Large intestine (tissue), 3 donors: ENCODE data around the gene CSNK1D. TPM values are rescaled to one million over a fixed set of nuclear protein-coding genes. Genes with fewer than 3 reads are reported as not detected.

Experiments used
- DNase-seq, 2 donors: peaks; one replicate each; pipeline versions ENCODE4 v3.0.0 to v3.0.0-alpha.2; 2013
- H3K27ac ChIP-seq: one replicate; pipeline ENCODE4 v1.5.1; 2013; ENCODE audit warnings: low read length
- H3K27me3 ChIP-seq: 2 replicates; pipeline ENCODE4 v1.6.1; 2013; ENCODE audit warnings: low read length; ENCODE audit not compliant: control insufficient read depth, insufficient read depth
- H3K36me3 ChIP-seq: 2 replicates; pipeline ENCODE4 v1.6.1; 2013; ENCODE audit warnings: low read length; ENCODE audit not compliant: control insufficient read depth, insufficient read depth
- H3K4me1 ChIP-seq: one replicate; pipeline ENCODE4 v1.6.1; 2013; ENCODE audit warnings: low read length; ENCODE audit not compliant: control insufficient read depth, insufficient read depth
- H3K4me3 ChIP-seq: one replicate; pipeline ENCODE4 v1.5.1; 2013; ENCODE audit warnings: low read length
- H3K9me3 ChIP-seq: one replicate; pipeline ENCODE4 v1.6.1; 2013; ENCODE audit warnings: mild to moderate bottlenecking, low read depth, low read length, moderate library complexity; ENCODE audit not compliant: control insufficient read depth
- WGBS: methylation state at CpG from one replicate; pipeline ENCODE4 v1.1.5; 2013; ENCODE audit warnings: low lambda C conversion rate; ENCODE audit not compliant: insufficient coverage; 5-methylcytosine and 5-hydroxymethylcytosine counted together
- polyA plus RNA-seq: library from polyadenylated mRNA; unstranded; fragments of 120-200 nt; gene quantifications from one replicate; pipeline ENCODE4 v1.2.1, GENCODE V29; 2013

Gene CSNK1D
- polyA plus RNA-seq, 1 donor, result 147 TPM

DNA sequence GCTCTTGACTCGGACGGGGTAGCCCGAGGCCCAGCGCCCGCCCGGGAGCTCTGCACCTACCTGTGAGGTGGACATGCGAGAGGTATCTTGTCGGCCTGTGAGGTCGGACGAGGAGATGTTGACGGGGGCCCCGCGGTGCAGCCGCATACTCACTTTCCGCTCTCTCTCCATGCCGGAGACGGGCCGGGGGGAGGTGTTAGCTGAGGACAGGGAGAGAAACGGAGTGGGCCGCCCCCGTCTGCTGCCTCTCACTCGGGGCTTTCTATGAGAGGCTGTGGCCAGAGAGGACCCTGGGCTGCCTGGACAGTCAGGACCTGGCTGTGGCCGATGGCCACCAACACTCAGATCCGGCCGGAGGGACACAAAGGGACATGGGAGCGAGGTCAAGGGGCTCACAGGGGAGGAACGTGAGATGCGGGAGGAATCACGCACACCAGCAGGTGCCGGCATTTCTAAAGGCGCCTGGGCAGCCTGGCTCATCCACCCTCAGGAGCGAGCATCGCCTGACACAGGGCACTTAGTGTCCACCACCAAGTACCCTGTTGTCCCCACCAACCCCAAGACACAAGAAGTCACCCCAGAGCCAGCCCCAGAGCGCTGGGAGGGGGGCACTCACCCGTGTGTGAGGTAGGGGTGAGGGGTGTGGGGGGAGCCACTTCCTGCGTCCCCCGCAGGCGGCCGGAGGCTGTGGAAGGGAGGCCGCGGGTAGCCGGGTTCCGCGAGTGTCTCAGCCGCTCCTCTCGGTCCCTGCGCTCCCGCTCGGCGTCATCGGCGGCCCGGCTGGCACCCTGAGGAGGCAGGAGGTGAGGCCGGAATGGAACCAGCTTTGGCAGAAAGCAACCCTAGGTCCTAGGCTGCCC, 24.5 kb downstream of the CSNK1D start:
- peaks cover 96% of the 10 kb centered on the region for H3K36me3 ChIP-seq
- DNase-seq, result no peak
- H3K4me1 ChIP-seq, result no peaks in the 10 kb centered on the region

GRCh38 chr17:82247856-82248671, 25.4 kb downstream of the CSNK1D start:
- peaks cover 2% of the 10 kb centered on the region for H3K4me1 ChIP-seq
- H3K27ac ChIP-seq, result no peak overlapping the region
- no peak overlapping the region for H3K4me3 ChIP-seq
- 83% methylated on average over 3 of the region's 28 CpGs for WGBS
- DNase-seq, result no peak
- H3K36me3 ChIP-seq, result peaks cover 100% of the 10 kb centered on the region
- H3K9me3 ChIP-seq, result peaks cover 2% of the 10 kb centered on the region
- no peaks in the 10 kb centered on the region for H3K27me3 ChIP-seq

More for the DNA sequence above, 24.5 kb downstream of the CSNK1D start:
- no CpG with 5 or more reads among the region's 54 CpGs for WGBS
- H3K27me3 ChIP-seq, result no peaks in the 10 kb centered on the region
- no peak overlapping the region for H3K27ac ChIP-seq
- no peak overlapping the region for H3K4me3 ChIP-seq
- H3K9me3 ChIP-seq, result peaks cover 3% of the 10 kb centered on the region

DNA sequence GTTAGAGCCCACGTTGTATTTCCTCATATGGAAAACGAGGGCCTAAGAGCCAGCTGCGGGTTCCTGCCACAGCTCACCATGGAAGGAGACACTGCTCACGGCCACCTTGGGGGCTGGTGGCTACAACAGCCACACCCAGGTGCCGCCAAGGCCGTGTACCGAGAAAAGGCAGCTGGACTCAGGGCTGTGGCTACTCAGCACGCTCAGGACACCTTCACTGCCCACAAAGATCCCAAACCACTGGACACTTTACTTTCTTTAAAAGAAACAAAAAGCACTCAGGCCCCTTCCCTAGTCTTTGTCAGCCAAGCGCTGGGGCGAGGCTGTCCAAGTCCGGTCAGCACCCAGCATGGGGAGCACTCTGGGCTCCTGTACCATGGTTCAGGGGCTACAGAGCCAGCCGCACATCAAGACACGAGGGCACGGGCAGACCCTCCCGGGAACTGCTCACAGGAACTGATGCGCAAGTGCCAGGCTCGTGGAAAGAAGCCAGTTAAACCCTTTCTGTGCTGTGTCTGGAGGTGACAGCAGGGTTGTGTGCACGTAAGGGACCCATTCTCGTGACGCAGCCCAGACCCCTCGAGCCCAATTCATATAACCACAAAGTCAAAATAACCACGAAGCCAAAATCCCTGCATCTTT, 26.2 kb downstream of the CSNK1D start:
- WGBS, result no CpG with 5 or more reads among the region's 22 CpGs
- H3K4me3 ChIP-seq, result no peak overlapping the region
- no peaks in the 10 kb centered on the region for H3K27me3 ChIP-seq
- H3K27ac ChIP-seq, result no peak overlapping the region
- DNase-seq, result no peak
- H3K36me3 ChIP-seq, result peaks cover 100% of the 10 kb centered on the region
- peaks cover 9% of the 10 kb centered on the region for H3K4me1 ChIP-seq
- peaks cover 2% of the 10 kb centered on the region for H3K9me3 ChIP-seq

DNA sequence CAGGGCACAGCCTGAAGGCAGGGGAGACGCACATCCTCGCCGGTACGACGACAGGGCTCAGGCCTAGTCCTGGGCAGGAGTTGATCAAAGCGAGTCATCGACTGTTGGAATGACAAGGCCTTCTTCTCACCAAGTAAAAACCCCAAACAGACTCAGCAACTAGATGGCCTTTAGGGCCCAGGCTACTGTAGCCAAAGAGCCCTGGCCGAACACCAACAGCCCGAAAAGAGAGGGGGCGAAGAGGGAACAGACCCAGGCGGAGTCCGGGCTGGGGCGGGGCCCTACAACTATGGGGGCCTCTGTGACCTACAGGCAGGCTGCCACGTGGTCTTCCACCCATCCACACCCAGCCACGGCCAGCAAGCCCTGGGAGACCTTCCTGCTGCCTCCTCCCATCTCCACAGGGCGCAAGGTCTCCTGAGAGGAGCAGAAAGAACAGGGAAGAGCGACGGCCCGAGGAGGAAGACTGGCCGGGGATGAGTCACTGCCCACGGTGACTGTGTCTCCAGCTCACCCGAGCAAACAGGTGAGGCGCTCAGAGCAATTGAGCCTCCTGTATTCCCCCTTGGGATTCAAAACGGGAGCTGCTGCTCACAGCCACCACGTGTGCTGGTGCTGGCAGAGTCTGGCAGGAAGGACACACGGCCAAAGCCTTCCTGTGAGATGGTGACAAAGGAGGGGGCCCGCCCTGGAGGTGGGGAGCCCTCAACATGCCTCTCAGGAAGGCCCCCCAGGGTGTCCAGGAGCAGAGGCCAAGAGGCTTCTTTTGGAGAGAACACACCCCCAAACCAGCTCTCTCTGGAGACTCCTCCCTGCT, 26.9 kb downstream of the CSNK1D start:
- Histone ChIP-seq H3K4me3 (no peak overlapping the region), H3K27ac (no peak overlapping the region), H3K36me3 (peaks cover 97% of the 10 kb centered on the region), H3K4me1 (peaks cover 15% of the 10 kb centered on the region), H3K9me3 (peaks cover 2% of the 10 kb centered on the region), H3K27me3 (no peaks in the 10 kb centered on the region)
- WGBS, result no CpG with 5 or more reads among the region's 27 CpGs
- no peak for DNase-seq

DNA sequence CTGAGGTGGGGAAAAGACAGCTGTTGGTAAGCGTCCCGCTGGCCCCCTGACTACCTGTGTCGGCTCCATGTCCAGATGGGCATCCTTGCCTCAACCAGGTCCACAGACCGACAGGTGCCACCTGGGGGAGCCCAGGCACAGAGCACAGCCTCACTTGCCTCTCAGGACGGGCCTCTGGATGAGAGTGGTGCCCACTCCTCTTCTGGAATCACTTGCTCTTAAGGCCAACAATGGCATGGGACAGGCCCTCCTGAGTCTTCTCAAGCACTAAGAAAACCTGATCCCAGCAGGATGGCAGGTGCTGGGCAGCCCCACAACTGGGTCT, 27.5 kb downstream of the CSNK1D start:
- peaks cover 95% of the 10 kb centered on the region for H3K36me3 ChIP-seq
- no CpG with 5 or more reads among the region's 5 CpGs for WGBS
- H3K4me3 ChIP-seq, result no peak overlapping the region
- peaks cover 21% of the 10 kb centered on the region for H3K4me1 ChIP-seq
- no peak for DNase-seq
- H3K27ac ChIP-seq, result no peak overlapping the region
- peaks cover 2% of the 10 kb centered on the region for H3K9me3 ChIP-seq
- H3K27me3 ChIP-seq, result no peaks in the 10 kb centered on the region

DNA sequence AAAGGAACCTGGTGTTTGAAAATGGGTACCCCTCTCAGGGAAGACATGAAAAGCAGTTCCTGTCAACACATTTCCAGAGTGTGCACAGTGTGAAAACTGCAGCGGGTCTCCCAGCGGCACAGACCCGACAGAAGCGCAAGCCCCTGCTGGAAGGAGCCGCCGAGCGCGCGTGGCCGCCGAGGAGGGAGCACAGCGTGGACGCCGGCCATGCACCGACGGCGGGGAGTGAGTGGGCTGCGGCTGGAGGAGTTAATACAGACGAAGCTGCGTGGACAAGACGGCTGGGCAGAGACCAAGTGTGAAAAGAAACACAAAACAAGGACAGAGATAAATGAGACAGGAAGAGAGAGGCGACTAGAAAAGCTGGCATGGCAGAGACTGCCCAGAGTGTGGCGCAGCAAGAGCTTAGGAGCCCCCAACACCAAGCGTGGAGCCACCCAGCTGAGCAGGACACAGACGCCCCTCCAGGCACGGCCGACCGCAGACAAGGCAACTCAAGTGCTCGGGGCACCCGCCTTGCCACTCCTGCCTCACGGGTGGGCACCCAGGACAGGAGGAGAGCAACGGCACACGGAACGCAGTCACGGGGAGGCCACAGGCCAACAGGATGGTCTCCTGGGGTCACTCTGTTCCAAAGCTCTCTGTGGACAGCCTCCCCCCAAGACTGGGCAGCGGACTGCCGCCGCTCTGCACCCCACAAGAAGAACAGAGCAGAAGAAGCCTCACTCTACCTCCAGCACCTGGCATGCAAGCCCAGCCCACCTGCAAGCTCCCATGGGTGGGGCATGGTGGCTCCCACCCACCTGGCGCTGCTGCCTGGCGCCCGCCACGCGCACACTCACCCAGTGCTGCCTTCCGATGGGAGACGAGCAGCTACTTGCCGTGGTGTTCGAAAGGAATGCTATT, 28.1 kb downstream of the CSNK1D start:
- Histone ChIP-seq H3K4me1 (peaks cover 23% of the 10 kb centered on the region), H3K9me3 (peaks cover 2% of the 10 kb centered on the region), H3K27me3 (no peaks in the 10 kb centered on the region), H3K4me3 (no peak overlapping the region), H3K27ac (no peak overlapping the region), H3K36me3 (peaks cover 94% of the 10 kb centered on the region)
- 92% methylated on average over 5 of the region's 47 CpGs for WGBS
- DNase-seq, result no peak

DNA sequence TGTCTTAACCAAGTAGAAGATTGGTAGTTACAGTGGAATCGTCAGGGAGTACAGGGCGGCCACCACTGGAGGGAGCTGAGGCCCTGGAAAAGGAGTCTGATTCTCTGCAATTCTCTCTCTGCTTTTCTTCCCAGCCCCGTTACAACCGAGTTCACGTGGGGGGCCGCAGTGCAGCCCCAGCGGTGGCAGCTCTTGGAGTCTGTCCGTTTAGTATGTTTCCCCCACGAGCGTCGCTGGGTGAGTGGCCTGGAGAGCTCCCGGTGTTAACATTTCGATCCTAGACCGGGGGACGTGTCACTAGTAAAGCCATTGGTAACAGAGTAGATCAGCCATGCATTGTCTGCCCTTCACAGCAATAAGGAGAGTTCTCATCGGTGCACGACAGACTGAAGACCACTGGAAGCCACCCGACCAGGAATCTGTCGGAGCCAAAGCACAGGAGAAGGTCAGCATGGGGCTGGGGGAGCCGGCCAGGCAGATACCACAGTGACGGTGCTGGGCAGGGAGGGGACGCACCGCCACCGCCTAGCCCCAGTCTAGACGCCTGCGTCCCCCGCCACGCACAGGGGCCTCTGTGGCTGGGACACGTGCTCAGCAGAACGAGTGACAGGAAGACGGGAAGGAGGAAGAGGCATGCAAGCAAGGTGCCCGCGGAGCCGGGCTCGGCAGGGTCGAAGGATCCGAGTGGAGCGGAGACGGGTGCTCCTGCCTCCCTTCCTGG, 28.9 kb downstream of the CSNK1D start:
- Histone ChIP-seq H3K36me3 (peaks cover 91% of the 10 kb centered on the region), H3K9me3 (peaks cover 2% of the 10 kb centered on the region), H3K27ac (no peak overlapping the region), H3K4me3 (no peak overlapping the region), H3K4me1 (peaks cover 28% of the 10 kb centered on the region), H3K27me3 (no peaks in the 10 kb centered on the region)
- DNase-seq, result no peak
- WGBS, result 100% methylated on average over 1 of the region's 39 CpGs

- no CpG with 5 or more reads among the region's 19 CpGs for WGBS
- Histone ChIP-seq H3K9me3 (peaks cover 2% of the 10 kb centered on the region), H3K4me3 (no peak overlapping the region), H3K27me3 (no peaks in the 10 kb centered on the region), H3K36me3 (peaks cover 87% of the 10 kb centered on the region), H3K4me1 (peaks cover 28% of the 10 kb centered on the region), H3K27ac (no peak overlapping the region)
- no peak for DNase-seq
These were observed 29.7 kb downstream of the CSNK1D start for GRCh38 chr17:82243648-82244412.
